Transverse colon (tissue), 4 donors: ENCODE data around the gene DLGAP1. TPM values are rescaled to one million over a fixed set of nuclear protein-coding genes. Genes with fewer than 3 reads are reported as not detected.

Experiments
- DNase-seq: peaks from one replicate; pipeline ENCODE4 v3.0.0-alpha.2; 2019
- H3K27ac ChIP-seq, 4 donors: fragments of 200-600 bp; sonication (generic); 2 replicates each; pipeline ENCODE4 v1.5.1; 2016 to 2018; ENCODE audit warnings: inconsistent platforms in 4 of 4
- H3K27me3 ChIP-seq: fragments of 200-600 bp; sonication (generic); 2 replicates; pipeline ENCODE4 v1.5.1; 2017; ENCODE audit warnings: inconsistent platforms
- H3K36me3 ChIP-seq, 4 donors: fragments of 200-600 bp; sonication (generic); 2 replicates each; pipeline ENCODE4 v1.5.1; 2017 to 2019; ENCODE audit warnings: inconsistent platforms in 4 of 4
- H3K4me1 ChIP-seq, 4 donors: fragments of 200-600 bp; sonication (generic); 2 replicates each; pipeline ENCODE4 v1.5.1; 2017 to 2020; ENCODE audit warnings: inconsistent platforms in 4 of 4
- H3K4me3 ChIP-seq, 4 donors: fragments of 200-600 bp; sonication (generic); 1 replicate in 1 of 4; 2 replicates in 3 of 4; pipeline versions ENCODE4 v1.5.1 to v1.6.1; 2017 to 2019; ENCODE audit warnings: inconsistent platforms in 4 of 4
- H3K9me3 ChIP-seq, 2 donors: fragments of 200-600 bp; sonication (generic); 2 replicates each; pipeline ENCODE4 v1.5.1; 2017 to 2019; ENCODE audit warnings: inconsistent platforms in 2 of 2
- EP300 ChIP-seq: sonication (generic); formaldehyde crosslinking; IDR thresholded peaks from one replicate; pipeline ENCODE4 v1.6.1; 2017; ENCODE audit warnings: antibody characterized with exemption, low read depth
- POLR2A ChIP-seq: fragments of 450-650 bp; IDR thresholded peaks from one replicate; pipeline ENCODE4 v1.6.1; 2016; ENCODE audit warnings: antibody characterized with exemption, mild to moderate bottlenecking, moderate library complexity
- POLR2AphosphoS5 ChIP-seq, 3 donors: sonication (generic); formaldehyde crosslinking; IDR thresholded peaks; one replicate each; pipeline ENCODE4 v1.6.1; 2016; ENCODE audit warnings: antibody characterized with exemption in 3 of 3
- WGBS, 2 donors: methylation state at CpG; one replicate each; pipeline ENCODE4 v1.1.5; 2018; ENCODE audit warnings: low coverage in 1 of 2; 5-methylcytosine and 5-hydroxymethylcytosine counted together
- in situ Hi-C, 4 donors: fragments of 200-750 bp; cut with MboI; loops; one replicate each; pipeline versions ENCODE4 v1.15.0 to v1.15.1; 2017; ENCODE audit warnings: low sequenced_read_pairs in 3 of 4, low pct_ligation_motif_present in 1 of 4, low pct_unique_long_range_greater_than_20kb in 1 of 4
- intact Hi-C: fragments of 100-400 bp; cut with DNase I; formaldehyde crosslinking; loops from one replicate; pipeline ENCODE4 v1.15.1; 2023; ENCODE audit warnings: low total_unique reads
- total RNA-seq, 4 donors: library from RNA; depleted of rRNA; stranded (reverse); fragments of >200 nt; gene quantifications; one replicate each; pipeline ENCODE4 v1.1.0, GENCODE V29; 2016
- TF ChIP-seq, protein P1 (sequence below), 5 experiments: fragments of 200-600 bp in 3 of 5; fragments of 450-650 bp in 2 of 5; sonication (generic) in 3 of 5; IDR thresholded peaks; 1 replicate in 2 of 5; 2 replicates in 3 of 5; pipeline ENCODE4 v1.5.1; 2016 to 2017; ENCODE audit warnings: antibody characterized with exemption in 5 of 5, inconsistent platforms in 3 of 5, mild to moderate bottlenecking in 2 of 5, moderate library complexity in 1 of 5

Gene DLGAP1
- total RNA-seq, 4 donors from 2014 or later = 2.7 to 7.2 (median 3.3) TPM

DNA sequence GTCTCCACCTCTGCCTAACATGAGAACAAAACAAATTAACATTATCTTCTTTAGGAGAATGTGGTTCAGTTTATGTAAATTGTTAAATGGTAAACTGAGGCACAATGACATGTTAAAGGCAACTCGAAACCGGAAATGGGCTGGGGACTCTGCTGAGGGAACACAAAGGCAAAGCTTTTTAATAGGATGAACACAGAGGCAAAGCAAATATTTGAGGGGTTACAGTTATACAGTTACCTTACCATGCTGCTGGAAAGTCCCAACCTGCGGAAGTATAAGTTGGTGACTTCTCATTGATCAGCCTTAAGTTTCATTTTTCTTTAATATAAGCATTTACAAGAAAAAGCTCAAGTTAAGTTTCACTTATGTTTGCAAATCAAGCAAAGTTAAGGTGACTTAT, 195.0 kb downstream of the DLGAP1 start:
- no peak for DNase-seq
- no peaks in the 10 kb centered on the region for H3K9me3 ChIP-seq
- intact Hi-C loops = loop anchor here (5.0 kb wide), 1 partner anchor 1432 kb away; no protein-coding TSS in a partner anchor
- no peaks in the 10 kb centered on the region for H3K36me3 ChIP-seq
- H3K4me3 ChIP-seq = no peak overlapping the region
- no peaks in the 10 kb centered on the region for H3K27me3 ChIP-seq
- TF ChIP-seq EP300 (no peak), POLR2A (no peak), POLR2AphosphoS5 (IDR thresholded peaks at IDR 0.05) (no peak)
- TF ChIP-seq, protein P1, sequence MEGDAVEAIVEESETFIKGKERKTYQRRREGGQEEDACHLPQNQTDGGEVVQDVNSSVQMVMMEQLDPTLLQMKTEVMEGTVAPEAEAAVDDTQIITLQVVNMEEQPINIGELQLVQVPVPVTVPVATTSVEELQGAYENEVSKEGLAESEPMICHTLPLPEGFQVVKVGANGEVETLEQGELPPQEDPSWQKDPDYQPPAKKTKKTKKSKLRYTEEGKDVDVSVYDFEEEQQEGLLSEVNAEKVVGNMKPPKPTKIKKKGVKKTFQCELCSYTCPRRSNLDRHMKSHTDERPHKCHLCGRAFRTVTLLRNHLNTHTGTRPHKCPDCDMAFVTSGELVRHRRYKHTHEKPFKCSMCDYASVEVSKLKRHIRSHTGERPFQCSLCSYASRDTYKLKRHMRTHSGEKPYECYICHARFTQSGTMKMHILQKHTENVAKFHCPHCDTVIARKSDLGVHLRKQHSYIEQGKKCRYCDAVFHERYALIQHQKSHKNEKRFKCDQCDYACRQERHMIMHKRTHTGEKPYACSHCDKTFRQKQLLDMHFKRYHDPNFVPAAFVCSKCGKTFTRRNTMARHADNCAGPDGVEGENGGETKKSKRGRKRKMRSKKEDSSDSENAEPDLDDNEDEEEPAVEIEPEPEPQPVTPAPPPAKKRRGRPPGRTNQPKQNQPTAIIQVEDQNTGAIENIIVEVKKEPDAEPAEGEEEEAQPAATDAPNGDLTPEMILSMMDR (IDR thresholded peaks at IDR 0.05) = no peak
- in situ Hi-C loops = no loop called here
- H3K4me1 ChIP-seq = no peaks in the 10 kb centered on the region
- 76 to 78% methylated on average over 3 of the region's 3 CpGs for WGBS, 2 donors
- H3K27ac ChIP-seq = no peak overlapping the region

DNA sequence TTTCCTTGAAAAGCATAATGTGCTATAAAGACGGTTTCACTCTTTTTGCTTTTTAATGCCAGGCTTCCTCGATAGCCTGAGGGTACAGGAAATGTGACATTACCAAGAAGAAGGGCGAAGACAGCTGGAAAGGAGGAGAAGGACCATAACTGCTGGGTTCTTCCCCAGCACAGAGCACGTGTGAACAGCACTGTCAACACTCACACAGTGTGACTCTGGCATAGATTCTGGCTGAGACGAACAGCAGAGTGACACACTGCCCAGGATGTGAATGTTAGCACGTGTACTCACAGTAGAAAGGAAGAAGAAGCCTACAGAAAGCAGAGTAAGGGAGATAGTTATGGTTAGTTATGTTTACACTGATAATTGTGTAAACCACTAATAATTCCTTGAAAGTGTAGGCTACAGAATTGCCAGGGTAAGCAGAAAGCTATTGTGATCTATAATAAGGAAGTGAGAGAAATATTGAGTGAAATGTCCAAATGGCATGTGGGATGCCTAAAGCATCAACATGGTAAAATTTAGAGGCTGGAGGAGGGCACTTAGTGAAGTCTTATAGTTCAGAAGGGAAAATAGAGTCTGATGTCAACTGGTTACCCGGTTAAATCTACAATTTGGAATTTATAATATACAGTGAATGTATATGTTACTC, 198.2 kb downstream of the DLGAP1 start:
- 54 to 59% methylated on average over 6 to 7 of the region's 7 CpGs for WGBS, 2 donors
- H3K36me3 ChIP-seq = no peaks in the 10 kb centered on the region
- H3K4me1 ChIP-seq = no peaks in the 10 kb centered on the region

DNA sequence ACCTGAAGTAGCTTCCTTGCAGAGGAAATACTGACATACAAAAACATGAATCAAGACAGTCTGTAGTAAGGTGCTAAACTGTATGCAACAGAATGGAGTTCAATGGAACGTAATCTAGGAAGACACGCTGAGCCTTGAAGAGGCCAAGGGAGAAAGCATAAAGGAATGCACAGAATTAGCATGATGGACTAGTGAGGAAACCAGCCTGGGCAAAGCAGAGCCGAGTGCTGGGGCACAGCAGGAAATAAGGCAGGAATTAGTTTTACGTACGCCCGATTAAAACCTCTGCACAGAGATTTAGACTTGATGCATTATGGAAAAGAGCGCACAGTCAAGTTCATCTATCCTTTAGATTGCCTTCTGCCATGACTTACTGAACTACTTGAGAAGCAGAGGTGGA, 200.3 kb downstream of the DLGAP1 start:
- no peaks in the 10 kb centered on the region for H3K36me3 ChIP-seq
- in situ Hi-C loops (no loop called here), intact Hi-C loops (no loop called here)
- H3K4me3 ChIP-seq = no peak overlapping the region
- DNase-seq = no peak
- TF ChIP-seq POLR2A (no peak), POLR2AphosphoS5 (IDR thresholded peaks at IDR 0.05) (no peak), EP300 (no peak)
- TF ChIP-seq, protein P1 (IDR thresholded peaks at IDR 0.05) = no peak
- 77 to 79% methylated on average over 6 to 7 of the region's 7 CpGs for WGBS, 2 donors
- H3K27me3 ChIP-seq = no peaks in the 10 kb centered on the region
- no peak overlapping the region for H3K27ac ChIP-seq
- H3K9me3 ChIP-seq = no peaks in the 10 kb centered on the region
- H3K4me1 ChIP-seq = no peaks in the 10 kb centered on the region

More for the DNA sequence above, 198.2 kb downstream of the DLGAP1 start:
- no peaks in the 10 kb centered on the region for H3K27me3 ChIP-seq
- TF ChIP-seq POLR2AphosphoS5 (IDR thresholded peaks at IDR 0.05) (no peak), EP300 (no peak), POLR2A (no peak)
- TF ChIP-seq, protein P1 (IDR thresholded peaks at IDR 0.05) = no peak
- no peak for DNase-seq
- in situ Hi-C loops = no loop called here
- intact Hi-C loops = no loop called here
- no peak overlapping the region for H3K4me3 ChIP-seq
- H3K9me3 ChIP-seq = no peaks in the 10 kb centered on the region
- no peak overlapping the region for H3K27ac ChIP-seq

DNA sequence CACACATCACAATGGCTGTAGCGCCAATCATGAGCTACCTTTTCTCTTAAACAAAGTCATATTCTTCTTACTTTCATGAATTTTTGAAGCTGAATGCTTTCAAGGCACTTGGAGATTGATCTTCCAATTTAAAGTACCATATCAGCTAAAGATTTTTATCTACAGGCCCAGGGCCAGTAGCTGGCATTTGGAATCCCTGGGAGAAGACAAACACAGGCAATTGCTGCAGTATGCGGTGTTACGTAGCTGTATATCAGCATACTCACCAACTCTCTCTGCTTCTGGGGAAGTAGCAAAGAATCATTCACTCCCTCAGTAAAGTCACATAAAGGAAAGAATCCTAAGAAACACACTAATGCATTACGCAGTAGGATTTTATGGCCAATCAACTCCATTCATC, 202.3 kb downstream of the DLGAP1 start:
- no peaks in the 10 kb centered on the region for H3K9me3 ChIP-seq
- no peak overlapping the region for H3K4me3 ChIP-seq
- H3K27me3 ChIP-seq = no peaks in the 10 kb centered on the region
- H3K4me1 ChIP-seq = no peaks in the 10 kb centered on the region
- no peaks in the 10 kb centered on the region for H3K36me3 ChIP-seq
- TF ChIP-seq EP300 (no peak), POLR2A (no peak), POLR2AphosphoS5 (IDR thresholded peaks at IDR 0.05) (no peak)
- TF ChIP-seq, protein P1 (IDR thresholded peaks at IDR 0.05) = no peak
- in situ Hi-C loops (no loop called here), intact Hi-C loops (no loop called here)
- DNase-seq = no peak
- WGBS, 2 donors = 92 to 98% methylated on average over 4 of the region's 4 CpGs
- H3K27ac ChIP-seq = no peak overlapping the region
